Loucy (cell line): ENCODE measurements around the gene SGSM2.

ENCODE experiments used
- H2AFZ ChIP-seq: fragments of 200-600 bp; sonication (generic); 2 replicates; pipeline ENCODE4 v1.6.0; 2016; ENCODE audit warnings: antibody characterized with exemption, mild to moderate bottlenecking, low read length, moderate library complexity
- H3F3A ChIP-seq: fragments of 200-600 bp; 2 replicates; pipeline ENCODE4 v1.6.0; 2016; ENCODE audit warnings: antibody characterized with exemption, low read depth, mild to moderate bottlenecking
- H3K27me3 ChIP-seq: fragments of 200-600 bp; sonication (generic); 2 replicates; pipeline ENCODE4 v1.6.1; 2014; ENCODE audit warnings: low read length, mild to moderate bottlenecking; ENCODE audit not compliant: insufficient read depth, poor library complexity, severe bottlenecking
- H3K36me3 ChIP-seq: fragments of 200-600 bp; sonication (generic); 2 replicates; pipeline ENCODE4 v1.6.1; 2016; ENCODE audit warnings: low read length; ENCODE audit not compliant: insufficient read depth
- H3K4me1 ChIP-seq: fragments of 200-600 bp; sonication (generic); 2 replicates; pipeline ENCODE4 v1.5.1; 2014; ENCODE audit warnings: low read length, mild to moderate bottlenecking; ENCODE audit not compliant: insufficient read depth, poor library complexity, severe bottlenecking
- H3K4me2 ChIP-seq: fragments of 200-600 bp; sonication (generic); 2 replicates; pipeline ENCODE4 v1.6.0; 2014; ENCODE audit warnings: antibody characterized with exemption, low read length, low read depth, mild to moderate bottlenecking; ENCODE audit not compliant: poor library complexity, severe bottlenecking
- H3K4me3 ChIP-seq: fragments of 200-600 bp; sonication (generic); 2 replicates; pipeline ENCODE4 v1.5.1; 2014; ENCODE audit warnings: low read length, mild to moderate bottlenecking, mixed read lengths; ENCODE audit not compliant: poor library complexity, severe bottlenecking
- H3K79me2 ChIP-seq: fragments of 200-600 bp; sonication (generic); 2 replicates; pipeline ENCODE4 v1.6.1; 2014; ENCODE audit warnings: low read length; ENCODE audit not compliant: insufficient read depth
- H3K9ac ChIP-seq: fragments of 200-600 bp; sonication (generic); 2 replicates; pipeline ENCODE4 v1.6.0; 2014; ENCODE audit warnings: mild to moderate bottlenecking, low read depth, low read length, moderate library complexity; ENCODE audit not compliant: poor library complexity, severe bottlenecking
- H3K9me2 ChIP-seq: fragments of 200-600 bp; sonication (generic); replicated peaks from 2 replicates; pipeline ENCODE4 v1.6.1; 2016; ENCODE audit warnings: low read depth, low read length, mixed read lengths
- H3K9me3 ChIP-seq: fragments of 200-600 bp; sonication (generic); 2 replicates; pipeline ENCODE4 v1.6.1; 2014; ENCODE audit warnings: mild to moderate bottlenecking, antibody characterized with exemption, low read length, low read depth; ENCODE audit not compliant: insufficient read depth
- H4K20me1 ChIP-seq: fragments of 200-600 bp; sonication (generic); 2 replicates; pipeline ENCODE4 v1.6.0; 2014; ENCODE audit warnings: antibody characterized with exemption, low read length, mild to moderate bottlenecking; ENCODE audit not compliant: insufficient read depth, poor library complexity, severe bottlenecking
- CTCF ChIP-seq: fragments of 200-600 bp; sonication (generic); conservative IDR thresholded peaks from 2 replicates; pipeline ENCODE4 v1.5.1; 2014; ENCODE audit warnings: mild to moderate bottlenecking, antibody characterized with exemption, low read length
- EZH2phosphoT487 ChIP-seq: fragments of 200-600 bp; IDR thresholded peaks from 2 replicates; pipeline ENCODE4 v1.6.1; 2018; ENCODE audit warnings: antibody characterized with exemption, mild to moderate bottlenecking, moderate library complexity, borderline replicate concordance

The SGSM2 gene

GRCh38 chr17:2336852-2337543, at the start of gene SGSM2:
Gene SGSM2 (plus strand): TSS chr17:2337501. CDS start chr17:2337689, 188 bp downstream.
- Histone ChIP-seq H3K9me2 (no peaks in the 10 kb centered on the region), H3K36me3 (peaks cover 22% of the 10 kb centered on the region; the same call in 1 of the 2 replicates), H3K9ac (peak within 1 kb of the TSS; percentile 92), H3K9me3 (no peaks in the 10 kb centered on the region), H3K79me2 (peaks cover 60% of the 10 kb centered on the region), H3K4me3 (peak within 1 kb of the TSS; percentile 94), H2AFZ (peak within 1 kb of the TSS; percentile 78), H3K27me3 (no peaks in the 10 kb centered on the region), H4K20me1 (peaks cover 39% of the 10 kb centered on the region), H3K4me2 (peak within 1 kb of the TSS; percentile 87), H3F3A (no peaks in the 10 kb centered on the region), H3K4me1 (peaks cover 25% of the 10 kb centered on the region)
- no peak for TF ChIP-seq EZH2phosphoT487
- TF ChIP-seq CTCF, result no peak

- H4K20me1 ChIP-seq, result peaks cover under 1% of the 10 kb centered on the region
- no peaks in the 10 kb centered on the region for H3K27me3 ChIP-seq
- H3K4me3 ChIP-seq, result no peak overlapping the region
- no peaks in the 10 kb centered on the region for H3K9me3 ChIP-seq
- H3K4me2 ChIP-seq, result no peak overlapping the region
- 0 out of 2 replicates have a peak, but pooled peaks cover 4% of the 10 kb centered on the region for H3F3A ChIP-seq
- no peak overlapping the region for H2AFZ ChIP-seq
- peaks cover 56% of the 10 kb centered on the region; the same call in 1 of the 2 replicates for H3K36me3 ChIP-seq
- H3K9me2 ChIP-seq, result no peaks in the 10 kb centered on the region
- no peak for TF ChIP-seq CTCF
- TF ChIP-seq EZH2phosphoT487, result no peak
- H3K9ac ChIP-seq, result no peak overlapping the region
- H3K4me1 ChIP-seq, result peaks cover 4% of the 10 kb centered on the region
- H3K79me2 ChIP-seq, result peaks cover 19% of the 10 kb centered on the region; the same call in 1 of the 2 replicates
Measured at GRCh38 chr17:2289878-2290478, 47.3 kb upstream of the SGSM2 start.

- Histone ChIP-seq H3K4me2 (no peak overlapping the region), H3K9ac (no peak overlapping the region), H3K4me3 (no peak overlapping the region), H3K36me3 (peaks cover 52% of the 10 kb centered on the region; the same call in 1 of the 2 replicates), H3K4me1 (peaks cover 22% of the 10 kb centered on the region), H2AFZ (no peak overlapping the region), H3K27me3 (no peaks in the 10 kb centered on the region), H3F3A (0 out of 2 replicates have a peak, but pooled peaks cover 4% of the 10 kb centered on the region), H3K9me2 (no peaks in the 10 kb centered on the region), H3K79me2 (peaks cover 40% of the 10 kb centered on the region), H4K20me1 (peaks cover 9% of the 10 kb centered on the region), H3K9me3 (no peaks in the 10 kb centered on the region)
- TF ChIP-seq EZH2phosphoT487, result no peak
- no peak for TF ChIP-seq CTCF
Measured at GRCh38 chr17:2292100-2292499, 45.2 kb upstream of the SGSM2 start.
